GM19240 (cell line): ENCODE results near the gene USP22.

Experiments
- DNase-seq: peaks from one replicate; pipeline ENCODE4 v3.0.0; 2011; ENCODE audit warnings: low spot score; ENCODE audit not compliant: insufficient read length

Gene USP22

DNA sequence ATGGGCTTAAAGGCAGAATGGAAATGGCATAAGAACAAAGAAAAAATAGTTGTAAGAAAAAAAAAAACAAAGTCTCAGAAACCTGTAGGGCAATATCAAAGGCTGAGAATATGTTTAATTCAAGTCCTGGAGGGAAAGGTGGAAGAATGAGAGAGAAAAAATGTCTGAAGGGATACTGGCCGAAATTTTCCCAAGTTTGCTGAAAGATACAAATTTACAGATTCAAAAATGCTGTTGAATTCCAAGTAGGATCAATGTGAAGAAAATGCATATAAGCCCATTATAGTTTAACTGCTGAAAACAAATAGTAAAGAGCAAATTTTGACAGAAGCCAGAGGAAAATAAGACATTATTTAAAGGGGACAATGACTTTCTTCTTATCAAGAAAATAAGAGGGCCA, 6.6 kb upstream of the USP22 start:
- no peak for DNase-seq

DNA sequence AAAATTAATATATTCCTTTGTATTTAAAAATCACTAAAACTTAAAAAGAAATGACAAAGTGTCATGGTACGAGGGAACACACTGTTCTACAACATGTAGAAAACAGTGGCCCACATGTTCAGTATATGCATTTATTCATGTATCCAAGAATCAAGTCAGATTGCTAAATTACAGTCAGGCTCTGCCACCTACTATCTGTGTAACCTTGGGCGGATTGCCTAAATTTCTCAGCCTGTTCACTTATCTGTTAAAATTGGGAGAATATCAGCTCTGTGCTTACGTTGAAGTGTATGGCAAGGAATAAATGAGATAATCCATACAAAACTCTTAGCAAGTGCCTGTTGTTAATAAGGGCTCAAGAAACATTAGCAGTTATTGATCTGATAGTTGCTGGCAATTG, 3.4 kb upstream of the USP22 start:
- DNase-seq, result no peak

DNA sequence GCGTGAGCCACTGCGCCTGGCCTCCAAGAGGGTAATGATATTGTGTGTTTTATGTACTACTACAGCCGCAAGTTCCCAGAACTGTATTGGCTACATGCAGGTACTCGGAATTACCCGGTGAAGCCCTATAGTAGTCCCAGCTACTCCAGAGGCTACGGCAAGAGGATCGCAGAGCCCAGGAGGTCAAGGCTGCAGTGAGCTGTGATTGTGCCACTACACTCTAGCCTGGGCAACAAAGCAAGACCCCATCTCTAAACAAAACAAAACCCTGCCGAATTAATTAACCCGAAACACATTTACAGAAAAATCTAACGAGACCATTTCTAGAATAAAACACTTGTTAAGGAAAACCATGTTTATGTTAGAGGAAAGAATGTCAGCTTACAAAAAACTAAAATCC, 2.2 kb upstream of the USP22 start:
- DNase-seq, result no peak

DNA sequence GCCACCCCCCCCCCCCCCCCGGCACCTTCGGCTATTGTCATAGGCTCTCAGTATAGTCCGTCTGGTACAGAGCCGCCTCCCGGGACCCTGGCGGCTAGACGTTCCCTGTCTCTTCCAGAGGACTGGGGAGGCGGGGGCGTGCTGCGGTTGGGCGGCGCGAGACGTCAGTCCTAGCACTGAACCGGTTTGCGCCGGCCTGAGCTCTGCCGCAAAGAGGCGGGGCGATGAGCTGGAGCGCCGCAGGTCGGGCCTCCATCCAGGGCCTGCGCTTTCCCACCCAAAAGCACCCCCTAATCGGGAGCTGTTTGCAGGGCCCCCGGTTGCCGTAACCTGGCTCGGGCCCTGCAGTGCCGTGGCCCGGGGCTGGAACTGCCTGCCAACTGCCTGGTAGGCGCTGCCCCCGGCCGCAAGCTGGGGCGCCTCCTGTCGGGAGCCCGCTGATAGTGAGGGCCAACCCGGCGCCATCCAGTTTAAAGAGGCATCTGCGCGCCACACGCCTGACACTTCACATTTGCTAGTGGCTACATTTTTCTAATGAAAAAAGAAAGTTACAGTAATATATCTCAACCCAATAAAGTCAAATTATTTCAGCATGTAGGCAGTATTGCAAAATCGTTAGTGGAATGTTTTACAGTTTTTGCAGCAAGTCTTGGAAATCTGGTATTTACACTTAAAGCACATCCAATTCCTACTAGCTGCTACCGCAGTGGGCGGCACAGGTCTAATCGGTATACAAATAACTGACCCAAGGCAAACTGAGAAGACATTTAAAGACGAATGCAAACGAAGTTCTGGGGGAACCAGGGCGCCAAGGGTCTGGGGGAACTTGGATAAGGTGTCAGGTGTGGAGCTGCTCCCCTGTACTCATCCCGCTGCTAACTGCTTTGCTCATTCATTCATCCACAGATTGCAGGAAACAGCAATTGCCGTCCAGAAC, 753 bp upstream of the USP22 start:
- peak; percentile 63 for DNase-seq

DNA sequence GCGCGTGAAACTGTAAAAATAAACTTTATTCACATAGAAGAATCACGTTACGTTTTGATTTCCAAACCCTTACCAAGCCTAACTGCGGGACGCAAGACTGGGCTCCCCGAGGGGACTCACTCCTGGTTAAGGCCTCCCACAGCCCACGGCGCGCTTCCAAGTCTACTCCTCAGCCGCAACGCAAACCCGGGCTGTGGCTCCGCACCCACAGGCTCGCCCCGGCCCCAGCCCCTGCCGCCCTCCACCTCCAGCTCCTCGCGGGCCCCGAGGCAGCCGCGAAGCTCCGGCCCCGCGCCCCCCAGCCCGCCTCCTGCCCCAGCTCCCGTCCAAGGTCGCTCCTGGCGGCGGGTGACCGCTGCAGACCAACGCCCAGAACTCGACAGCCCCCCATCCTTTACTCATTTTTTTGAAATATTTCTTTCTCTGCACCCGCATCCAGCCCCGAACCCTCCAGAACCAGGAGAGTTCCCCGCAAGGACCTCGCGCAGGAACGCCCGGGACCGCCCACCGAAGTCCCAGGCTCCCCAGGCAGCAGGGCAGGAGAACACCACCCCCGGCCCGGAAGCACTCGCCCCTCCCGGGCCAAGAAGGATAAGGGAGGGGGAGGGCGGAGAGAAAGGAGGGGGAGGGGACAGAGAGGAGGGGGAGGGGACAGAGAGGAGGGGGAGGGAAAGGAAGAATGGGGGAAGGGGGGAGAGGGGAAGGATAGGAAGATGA, 912 bp downstream of the USP22 start:
- no peak for DNase-seq

DNA sequence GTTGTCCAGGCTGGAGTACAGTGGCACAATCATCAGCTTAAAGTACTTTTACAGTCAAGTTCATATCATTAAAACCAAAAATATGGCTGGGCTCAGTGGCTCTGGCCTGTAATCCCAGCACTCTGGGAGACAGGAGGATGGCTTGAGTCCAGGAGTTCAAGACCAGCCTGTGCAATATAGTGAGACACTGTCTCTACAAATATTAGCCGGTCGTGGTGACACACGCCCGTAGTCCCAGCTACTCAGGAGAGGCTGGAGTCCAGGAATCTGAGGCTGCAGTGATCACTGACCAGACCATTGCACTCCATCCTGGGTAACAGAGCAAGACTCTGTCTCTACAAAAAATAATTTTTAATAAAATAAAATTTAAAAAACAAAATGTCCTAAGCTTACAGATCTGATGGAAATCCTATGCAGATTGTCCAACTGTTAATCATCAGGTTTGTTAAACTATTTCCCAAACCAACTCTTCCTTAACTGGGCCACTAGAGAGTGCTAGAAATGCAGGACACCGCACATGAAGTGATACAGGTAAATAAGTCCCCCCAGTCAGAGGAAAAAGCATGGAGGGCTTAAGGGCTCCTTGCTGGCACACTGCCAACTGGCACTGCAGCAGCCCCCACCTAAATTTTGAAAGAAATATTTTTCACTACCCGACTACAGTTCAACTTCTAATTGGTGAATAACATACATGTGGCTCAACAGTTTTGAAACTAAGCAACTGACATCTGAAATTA, 2.8 kb downstream of the USP22 start:
- no peak for DNase-seq

DNA sequence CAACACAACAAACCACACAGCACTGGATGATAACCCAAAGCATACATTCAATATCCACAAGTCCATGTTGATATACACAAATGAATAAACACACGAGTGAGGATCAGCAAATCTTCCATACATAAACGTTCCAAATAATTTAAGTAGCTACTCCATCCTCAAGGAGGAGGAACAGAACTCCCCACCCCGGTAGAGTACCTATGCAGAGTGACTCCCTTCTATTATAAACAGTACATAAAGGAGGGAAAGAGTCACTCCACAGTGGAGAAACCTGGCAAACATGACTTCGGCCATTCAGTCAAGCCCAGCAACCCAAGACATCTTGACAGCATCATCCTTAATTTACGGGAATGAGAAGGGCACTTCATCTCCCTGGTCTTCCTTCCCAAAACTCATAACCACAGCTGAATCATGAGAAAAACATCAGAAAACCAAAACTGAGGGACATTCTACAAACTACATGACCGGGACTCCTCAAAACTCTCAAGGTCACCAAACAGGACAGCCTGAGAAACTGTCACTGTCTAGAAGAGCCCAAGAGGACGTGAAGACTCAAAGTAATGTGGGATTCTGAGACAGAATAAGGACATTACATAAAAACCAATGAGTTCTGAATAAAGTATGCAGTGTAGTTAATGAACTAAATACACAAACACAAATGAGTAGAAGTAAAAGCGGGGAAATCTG, 5.6 kb downstream of the USP22 start:
- DNase-seq, result no peak

DNA sequence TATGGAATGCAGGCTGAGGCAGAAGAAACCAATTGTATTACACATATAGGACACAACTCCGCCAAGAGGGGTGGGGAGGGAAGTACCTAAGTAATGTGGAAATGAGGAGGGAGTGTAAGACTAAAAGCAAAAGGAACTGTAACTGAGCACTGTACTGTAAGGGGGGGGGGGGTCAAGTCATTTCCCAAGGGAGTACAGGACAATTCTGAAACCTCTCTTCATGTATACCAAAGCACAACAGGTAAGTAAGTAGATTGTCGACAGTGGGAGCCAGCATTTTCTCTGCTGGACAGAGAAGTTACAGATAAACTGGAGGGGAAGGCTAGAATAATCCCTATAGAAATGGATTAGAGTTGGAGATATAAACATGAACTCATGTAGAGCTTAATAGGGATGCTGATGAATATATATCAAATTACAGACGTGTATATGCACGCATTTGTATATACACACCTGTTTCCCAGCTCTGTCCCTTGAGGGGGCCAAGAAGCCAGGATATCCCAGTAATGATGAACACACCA, 6.4 kb downstream of the USP22 start:
- DNase-seq, result no peak

DNA sequence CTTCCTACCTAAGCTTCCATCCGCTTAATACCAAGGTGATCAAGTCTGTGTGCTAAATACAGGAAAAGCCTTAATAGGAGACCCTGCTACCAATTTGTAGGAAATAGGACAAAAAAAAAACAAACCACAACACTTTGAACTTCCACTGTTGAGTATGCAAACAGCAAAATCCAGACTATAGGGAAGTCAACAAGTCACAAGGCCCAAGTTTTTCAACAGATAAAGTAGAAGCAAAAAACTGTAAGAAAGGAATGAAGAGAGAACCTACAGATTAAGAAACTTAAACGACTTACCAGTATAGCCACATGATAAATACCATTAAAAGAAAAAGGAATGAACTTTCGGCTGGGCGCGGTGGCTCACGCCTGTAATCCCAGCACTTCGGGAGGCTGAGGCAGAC, 7.4 kb downstream of the USP22 start:
- DNase-seq, result no peak

DNA sequence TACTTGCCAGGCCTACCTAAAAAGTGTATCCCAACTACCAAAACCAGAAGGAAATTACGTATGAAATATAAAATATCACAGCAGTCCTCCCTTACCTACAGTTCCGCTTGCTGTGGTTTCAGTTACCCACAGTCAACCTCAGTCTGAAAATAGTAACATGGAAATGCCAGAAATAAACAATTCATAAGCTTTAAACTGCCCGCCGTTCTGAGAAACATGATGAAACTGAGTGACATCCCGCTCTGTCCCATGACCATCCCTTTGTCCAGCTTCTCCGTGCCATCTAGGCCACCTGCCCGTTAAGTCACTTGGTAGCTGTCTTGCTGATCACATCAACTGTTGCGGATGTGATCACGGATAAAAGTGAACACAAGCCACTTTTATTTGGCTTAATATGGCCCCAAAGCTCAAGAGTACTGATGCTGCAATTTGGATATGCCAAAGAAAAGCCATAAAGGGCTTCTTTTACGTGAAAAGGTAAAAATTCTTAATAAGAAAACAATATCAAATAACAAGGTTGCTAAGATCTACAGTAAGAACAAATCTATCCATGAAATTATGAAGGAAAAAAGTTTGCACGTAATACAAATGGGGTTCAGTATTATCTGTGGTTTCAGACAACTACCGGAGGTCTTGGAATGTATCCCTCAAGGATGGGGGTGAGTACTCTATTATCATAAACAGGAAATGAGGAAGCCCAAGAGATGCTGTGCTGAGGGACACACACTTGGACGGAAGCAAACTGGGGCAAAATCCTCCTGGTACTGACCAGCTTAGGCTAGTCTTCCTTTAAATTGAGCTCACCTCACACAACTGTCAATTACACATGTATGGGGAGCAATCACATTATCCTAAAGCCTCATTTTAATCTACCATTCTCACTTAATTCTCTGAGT, 8.2 kb downstream of the USP22 start:
- no peak for DNase-seq

DNA sequence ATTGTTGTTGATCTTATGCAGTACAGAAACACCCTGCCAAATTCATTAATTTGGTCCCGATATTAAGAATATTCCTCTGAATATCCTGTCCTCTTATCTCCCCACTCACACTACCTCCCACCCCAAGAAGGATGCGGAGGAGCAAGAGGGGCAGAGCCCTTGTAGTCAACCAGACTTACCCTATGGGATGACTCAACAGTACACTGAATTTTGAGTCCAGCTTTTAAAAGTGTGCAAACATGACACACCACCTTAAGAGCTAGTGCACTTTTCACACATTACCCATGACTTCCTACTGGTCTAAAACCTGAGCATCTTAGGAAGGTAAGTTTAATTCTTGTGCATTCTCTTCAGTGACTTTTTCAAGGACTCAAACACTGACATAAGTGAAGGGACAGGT, 9.5 kb downstream of the USP22 start:
- no peak for DNase-seq

DNA sequence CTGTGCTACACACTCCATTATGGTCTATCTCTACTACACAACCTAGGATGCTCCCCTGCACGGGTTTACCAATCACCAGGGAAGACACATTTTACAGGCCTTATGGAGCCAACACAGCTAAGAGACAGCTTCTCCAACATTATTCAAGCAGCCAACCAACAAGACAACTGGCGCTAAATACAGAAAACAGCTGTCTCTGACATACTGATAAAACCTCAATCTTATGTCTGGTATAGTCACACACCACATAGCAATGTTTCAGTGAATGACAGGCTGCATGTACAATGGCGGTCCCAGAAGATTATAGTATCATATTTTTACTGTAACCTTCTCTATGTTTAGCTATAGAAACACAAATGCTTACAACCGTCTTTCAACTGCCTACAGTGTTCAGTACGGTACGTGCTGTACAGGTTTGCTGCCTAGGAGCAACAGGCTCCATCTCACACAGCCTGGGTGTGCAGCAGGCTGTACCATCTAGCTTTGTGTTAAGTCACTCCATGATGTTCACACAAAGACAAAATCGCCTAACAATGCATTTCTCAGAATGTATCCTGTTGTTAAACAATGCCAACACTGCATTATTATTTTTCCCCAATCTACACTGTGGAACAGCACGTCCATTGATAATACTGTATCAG, 10.9 kb downstream of the USP22 start:
- DNase-seq, result no peak

DNA sequence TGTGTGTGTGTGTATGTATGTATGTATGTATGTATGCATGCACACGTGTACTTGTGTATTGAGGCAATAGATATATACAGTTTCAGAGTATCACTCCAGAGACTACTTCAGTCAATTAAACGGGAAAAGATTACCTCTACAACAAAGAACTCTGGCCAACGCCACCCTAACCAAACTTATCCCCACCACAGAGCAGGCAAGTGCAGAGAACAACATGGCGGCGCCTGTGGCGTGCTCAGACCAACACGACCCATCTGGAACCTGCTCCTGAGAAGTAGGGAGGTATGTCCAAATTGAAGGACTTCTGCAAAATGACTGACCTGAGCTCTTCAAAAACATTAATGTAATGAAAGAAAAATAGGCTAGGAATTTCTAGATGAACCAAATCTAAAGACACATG, 12.4 kb downstream of the USP22 start:
- DNase-seq, result no peak

DNA sequence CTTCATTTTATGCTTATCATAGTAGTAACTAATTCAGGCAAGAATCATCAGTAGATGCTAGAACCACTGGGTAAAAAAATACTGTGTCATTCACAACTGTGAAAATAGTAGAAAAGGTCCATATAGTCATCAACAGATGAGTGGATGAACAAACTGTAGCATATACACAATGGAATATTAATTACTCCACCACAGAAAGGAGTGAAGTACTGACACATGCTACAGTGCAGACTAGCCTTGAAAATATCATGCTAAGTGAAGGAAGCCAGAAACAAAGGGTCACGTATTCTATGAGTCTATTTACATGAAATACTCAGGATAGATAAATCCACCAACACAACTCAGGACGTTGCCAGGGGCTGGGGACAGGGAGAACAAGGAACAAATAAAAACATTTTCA, 13.3 kb downstream of the USP22 start:
- DNase-seq, result no peak

DNA sequence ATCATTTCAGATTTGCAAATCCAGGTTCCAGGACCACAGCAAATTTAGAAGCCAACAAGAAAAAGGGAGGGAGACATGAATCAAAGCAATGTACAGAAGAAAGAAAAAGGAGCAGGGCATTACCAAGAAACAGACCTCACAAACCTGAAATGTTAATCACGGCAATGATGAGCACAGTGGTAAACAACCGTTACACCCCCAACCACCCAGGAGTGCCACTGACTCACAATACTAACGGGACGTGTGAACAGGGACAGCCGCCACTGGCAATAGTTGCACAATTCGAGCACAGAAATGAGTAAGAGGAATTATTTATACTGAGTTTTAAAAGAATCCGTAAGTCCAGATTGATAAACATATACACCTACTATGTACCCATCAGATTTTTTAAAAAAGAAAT, 13.8 kb downstream of the USP22 start:
- no peak for DNase-seq

DNA sequence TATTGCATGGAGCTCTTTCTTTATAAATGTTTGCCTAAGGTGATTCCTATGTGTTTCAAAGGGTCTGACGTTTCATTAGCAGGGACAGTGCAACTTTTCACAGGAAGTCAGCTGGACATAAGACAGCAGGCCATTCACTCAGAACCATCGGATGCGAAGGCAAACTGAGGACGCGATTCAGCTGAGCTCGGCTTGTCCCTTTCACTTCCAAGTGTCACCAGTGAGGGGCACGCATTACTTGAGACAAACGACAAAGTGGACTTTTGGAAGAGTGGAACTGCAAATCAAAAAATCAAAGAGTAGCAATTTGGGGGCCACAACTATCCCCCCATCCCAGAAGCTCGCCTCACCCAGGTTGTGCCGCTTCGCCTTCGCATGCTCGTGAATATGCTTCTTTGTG, 14.6 kb downstream of the USP22 start:
- no peak for DNase-seq

DNA sequence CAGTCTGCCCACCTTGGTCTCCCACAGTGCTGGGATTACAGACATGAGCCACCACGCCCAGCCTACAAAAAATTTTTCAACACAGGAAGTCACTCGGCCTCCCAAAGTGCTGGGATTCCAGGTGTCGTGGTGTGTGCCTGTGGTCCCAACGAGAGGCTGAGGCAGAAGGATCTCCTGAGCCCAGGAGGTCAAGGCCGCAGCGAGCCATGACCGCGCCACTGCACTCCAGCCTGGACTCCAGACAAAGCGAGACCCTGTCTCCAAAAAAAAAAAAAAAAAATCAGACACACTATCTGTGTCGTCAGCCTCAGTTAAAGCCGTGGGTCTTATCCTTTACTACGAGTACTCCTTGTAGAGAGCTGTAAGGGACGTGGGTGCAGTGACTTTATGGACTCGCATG, 15.8 kb downstream of the USP22 start:
- no peak for DNase-seq

DNA sequence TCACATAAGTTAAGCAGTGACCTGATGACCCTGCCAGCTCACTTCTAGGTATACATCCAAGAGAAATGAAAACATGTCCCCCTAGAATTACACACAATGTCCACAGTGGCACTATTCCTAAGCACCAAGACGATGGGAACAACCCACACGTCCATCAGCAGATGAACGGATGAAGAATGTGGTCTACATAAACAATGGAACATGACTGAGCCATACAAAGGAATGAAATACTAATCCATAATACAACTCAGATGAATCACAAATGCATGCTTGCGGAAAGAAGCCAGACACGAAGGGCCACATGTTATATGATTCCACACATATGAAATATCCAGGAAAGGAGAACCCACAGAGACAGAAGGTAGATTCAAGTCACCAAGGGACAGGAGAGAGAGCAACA, 17.4 kb downstream of the USP22 start:
- DNase-seq, result no peak

DNA sequence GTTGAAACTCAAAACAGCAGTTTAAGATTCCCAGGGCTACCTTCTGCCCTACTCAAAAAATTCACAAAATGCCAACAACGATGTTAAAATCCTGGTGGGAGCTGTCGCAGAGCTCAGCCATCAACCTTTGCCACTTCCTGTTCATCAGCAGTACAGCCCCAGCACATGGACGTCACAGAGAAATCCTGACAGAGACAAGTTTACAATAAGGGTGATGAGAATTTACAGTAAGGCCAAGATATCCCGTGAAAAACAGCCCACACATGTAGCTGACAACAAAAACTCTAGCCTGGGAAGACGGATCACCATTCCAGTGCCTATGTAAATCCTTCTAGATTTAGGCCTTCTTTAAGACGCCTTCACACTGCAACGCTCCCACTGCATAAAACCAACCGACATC, 18.8 kb downstream of the USP22 start:
- DNase-seq, result no peak
